Panc1 (cell line): ENCODE results near the gene DCC. TPM values are rescaled to one million over a fixed set of nuclear protein-coding genes. Genes with fewer than 3 reads are reported as not detected.
"Not testable (repeated sequence)": the region's sequence is repeated elsewhere in the genome, so short reads cannot be mapped to it uniquely, and the experiment has no call there.

Source experiments
- ATAC-seq: fragments of 200-7000 bp; cut with Tn5 transposase; 2 replicates; pipeline ENCODE4 v1.9.1; 2020; ENCODE audit warnings: mild to moderate bottlenecking, moderate library complexity
- BruUV-seq: library from RNA; stranded (reverse); fragments of 400-500 nt; replicated peaks from 2 replicates; lab custom pipeline; 2021; lab: Mats Ljungman, UMichigan
- CTCF ChIA-PET: fragments of 300-600 bp; sonication (Branson Sonifier 250); formaldehyde crosslinking; loops from one replicate; lab custom pipeline; 2022; ENCODE audit warnings: antibody characterized with exemption; lab: Charles Lee
- POLR2A ChIA-PET: fragments of 300-600 bp; sonication (Branson Sonifier 250); formaldehyde crosslinking; loops from one replicate; lab custom pipeline; 2022; ENCODE audit warnings: antibody characterized with exemption; lab: Charles Lee
- DNase-seq: peaks from one replicate; pipeline ENCODE4 v3.0.0-alpha.2; 2010; ENCODE audit warnings: low read depth, low spot score
- H3K27ac ChIP-seq: 2 replicates; pipeline ENCODE4 v1.5.1; 2011; ENCODE audit warnings: mild to moderate bottlenecking, low read length, inconsistent platforms
- H3K27me3 ChIP-seq: fragments of 200-500 bp; sonication (Bioruptor generic); 2 replicates; pipeline ENCODE4 v1.6.0; 2014; ENCODE audit warnings: low read length, inconsistent platforms; ENCODE audit not compliant: control insufficient read depth, insufficient read depth
- H3K36me3 ChIP-seq: fragments of 200-500 bp; sonication (Bioruptor generic); 2 replicates; pipeline ENCODE4 v1.5.1; 2014; ENCODE audit warnings: inconsistent platforms, mild to moderate bottlenecking, low read length, moderate library complexity; ENCODE audit not compliant: control insufficient read depth, insufficient read depth
- H3K4me1 ChIP-seq: 2 replicates; pipeline ENCODE4 v1.5.1; 2011; ENCODE audit warnings: inconsistent platforms, mild to moderate bottlenecking, low read length, moderate library complexity; ENCODE audit not compliant: control insufficient read depth, insufficient read depth
- H3K4me3 ChIP-seq, 2 experiments: 2 replicates each; pipeline ENCODE4 v1.5.1; 2011 to 2012; ENCODE audit warnings: low read depth in 2 of 2, low read length in 2 of 2, mild to moderate bottlenecking in 2 of 2, inconsistent platforms in 1 of 2, moderate library complexity in 1 of 2
- H3K9me3 ChIP-seq: fragments of 200-500 bp; sonication (Bioruptor generic); 2 replicates; pipeline ENCODE4 v1.5.1; 2014; ENCODE audit warnings: low read depth, mild to moderate bottlenecking, inconsistent platforms, low read length, moderate library complexity; ENCODE audit not compliant: control insufficient read depth, insufficient read depth
- POLR2AphosphoS5 ChIP-seq: IDR thresholded peaks from 2 replicates; pipeline ENCODE4 v1.6.1; 2012; ENCODE audit warnings: mild to moderate bottlenecking, low read depth, low read length, moderate library complexity
- SIN3A ChIP-seq: IDR thresholded peaks from 2 replicates; pipeline ENCODE4 v1.6.1; 2012; ENCODE audit warnings: low read depth, mild to moderate bottlenecking, low read length, moderate library complexity, borderline replicate concordance; ENCODE audit not compliant: insufficient read depth
- TCF7L2 ChIP-seq: IDR thresholded peaks from 2 replicates; pipeline ENCODE4 v1.6.1; 2011; ENCODE audit warnings: mild to moderate bottlenecking, low read depth, low read length, inconsistent platforms
- in situ Hi-C: cut with HindIII; loops from 2 replicates; pipeline ENCODE4 v1.10.0; 2016; ENCODE audit warnings: low sequenced_read_pairs, low pct_unique_long_range_greater_than_20kb
- intact Hi-C: fragments of 100-400 bp; cut with micrococcal nuclease; formaldehyde crosslinking; loops from one replicate; pipeline ENCODE4 v1.10.0; 2022; ENCODE audit not compliant: unreplicated experiment
- total RNA-seq: library from RNA; stranded (reverse); gene quantifications from one replicate; pipeline ENCODE4 v1.2.1, GENCODE V29; 2021; ENCODE audit not compliant: unreplicated experiment
- TF ChIP-seq, protein P1 (sequence below): fragments of 450-650 bp; IDR thresholded peaks from 2 replicates; pipeline ENCODE4 v1.5.1; 2017; ENCODE audit warnings: mild to moderate bottlenecking
- TF ChIP-seq, protein P2 (sequence below), 2 experiments: IDR thresholded peaks; 2 replicates each; pipeline ENCODE4 v1.6.1; 2011 to 2012; ENCODE audit warnings: low read depth in 2 of 2, control low read depth in 1 of 2, low read length in 1 of 2, mild to moderate bottlenecking in 1 of 2, moderate library complexity in 1 of 2; ENCODE audit not compliant: insufficient read depth in 1 of 2

Gene DCC
- total RNA-seq, 1 experiment from 2014 or later = not detected

DNA sequence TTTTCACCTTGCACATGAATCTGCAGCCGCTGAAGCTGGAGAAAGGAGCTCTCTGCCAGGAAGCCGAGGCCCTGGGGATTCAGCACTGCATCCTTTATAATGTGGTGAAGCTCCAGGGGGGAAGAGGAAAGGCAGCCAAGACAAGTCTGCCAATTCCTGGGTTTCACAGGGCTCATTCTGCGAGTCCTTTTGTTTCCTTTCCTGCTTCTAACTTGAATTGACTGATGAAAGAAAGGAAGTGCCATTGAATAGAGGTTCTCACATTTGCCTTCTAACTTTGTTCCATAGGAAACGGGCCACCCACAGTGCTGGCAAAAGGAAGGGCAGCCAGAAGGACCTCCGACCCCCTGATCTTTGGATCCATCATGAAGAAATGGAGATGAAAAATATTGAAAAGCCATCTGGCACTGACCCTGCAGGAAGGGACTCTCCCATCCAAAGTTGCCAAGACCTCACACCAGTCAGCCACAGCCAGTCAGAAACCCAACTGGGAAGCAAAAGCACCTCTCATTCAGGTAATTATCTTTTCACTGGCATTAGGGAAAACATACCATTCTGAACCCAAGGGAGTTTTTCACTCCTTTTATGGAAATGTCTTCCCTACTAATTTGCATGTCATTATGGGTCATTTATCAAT is 1119.1 kb downstream of the DCC start:
- no peak overlapping the region for H3K4me3 ChIP-seq
- no peaks in the 10 kb centered on the region for H3K36me3 ChIP-seq
- intact Hi-C loops = no loop called here
- TF ChIP-seq TCF7L2 (no peak), SIN3A (no peak), POLR2AphosphoS5 (no peak)
- TF ChIP-seq, protein P1, sequence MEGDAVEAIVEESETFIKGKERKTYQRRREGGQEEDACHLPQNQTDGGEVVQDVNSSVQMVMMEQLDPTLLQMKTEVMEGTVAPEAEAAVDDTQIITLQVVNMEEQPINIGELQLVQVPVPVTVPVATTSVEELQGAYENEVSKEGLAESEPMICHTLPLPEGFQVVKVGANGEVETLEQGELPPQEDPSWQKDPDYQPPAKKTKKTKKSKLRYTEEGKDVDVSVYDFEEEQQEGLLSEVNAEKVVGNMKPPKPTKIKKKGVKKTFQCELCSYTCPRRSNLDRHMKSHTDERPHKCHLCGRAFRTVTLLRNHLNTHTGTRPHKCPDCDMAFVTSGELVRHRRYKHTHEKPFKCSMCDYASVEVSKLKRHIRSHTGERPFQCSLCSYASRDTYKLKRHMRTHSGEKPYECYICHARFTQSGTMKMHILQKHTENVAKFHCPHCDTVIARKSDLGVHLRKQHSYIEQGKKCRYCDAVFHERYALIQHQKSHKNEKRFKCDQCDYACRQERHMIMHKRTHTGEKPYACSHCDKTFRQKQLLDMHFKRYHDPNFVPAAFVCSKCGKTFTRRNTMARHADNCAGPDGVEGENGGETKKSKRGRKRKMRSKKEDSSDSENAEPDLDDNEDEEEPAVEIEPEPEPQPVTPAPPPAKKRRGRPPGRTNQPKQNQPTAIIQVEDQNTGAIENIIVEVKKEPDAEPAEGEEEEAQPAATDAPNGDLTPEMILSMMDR = no peak
- TF ChIP-seq, protein P2, sequence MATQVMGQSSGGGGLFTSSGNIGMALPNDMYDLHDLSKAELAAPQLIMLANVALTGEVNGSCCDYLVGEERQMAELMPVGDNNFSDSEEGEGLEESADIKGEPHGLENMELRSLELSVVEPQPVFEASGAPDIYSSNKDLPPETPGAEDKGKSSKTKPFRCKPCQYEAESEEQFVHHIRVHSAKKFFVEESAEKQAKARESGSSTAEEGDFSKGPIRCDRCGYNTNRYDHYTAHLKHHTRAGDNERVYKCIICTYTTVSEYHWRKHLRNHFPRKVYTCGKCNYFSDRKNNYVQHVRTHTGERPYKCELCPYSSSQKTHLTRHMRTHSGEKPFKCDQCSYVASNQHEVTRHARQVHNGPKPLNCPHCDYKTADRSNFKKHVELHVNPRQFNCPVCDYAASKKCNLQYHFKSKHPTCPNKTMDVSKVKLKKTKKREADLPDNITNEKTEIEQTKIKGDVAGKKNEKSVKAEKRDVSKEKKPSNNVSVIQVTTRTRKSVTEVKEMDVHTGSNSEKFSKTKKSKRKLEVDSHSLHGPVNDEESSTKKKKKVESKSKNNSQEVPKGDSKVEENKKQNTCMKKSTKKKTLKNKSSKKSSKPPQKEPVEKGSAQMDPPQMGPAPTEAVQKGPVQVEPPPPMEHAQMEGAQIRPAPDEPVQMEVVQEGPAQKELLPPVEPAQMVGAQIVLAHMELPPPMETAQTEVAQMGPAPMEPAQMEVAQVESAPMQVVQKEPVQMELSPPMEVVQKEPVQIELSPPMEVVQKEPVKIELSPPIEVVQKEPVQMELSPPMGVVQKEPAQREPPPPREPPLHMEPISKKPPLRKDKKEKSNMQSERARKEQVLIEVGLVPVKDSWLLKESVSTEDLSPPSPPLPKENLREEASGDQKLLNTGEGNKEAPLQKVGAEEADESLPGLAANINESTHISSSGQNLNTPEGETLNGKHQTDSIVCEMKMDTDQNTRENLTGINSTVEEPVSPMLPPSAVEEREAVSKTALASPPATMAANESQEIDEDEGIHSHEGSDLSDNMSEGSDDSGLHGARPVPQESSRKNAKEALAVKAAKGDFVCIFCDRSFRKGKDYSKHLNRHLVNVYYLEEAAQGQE (IDR thresholded peaks at IDR 0.05; ENCODE audit: insufficient read depth in 1 of 2, low read depth in 2 of 2, low read length in 1 of 2) = no peak
- H3K9me3 ChIP-seq = no peaks in the 10 kb centered on the region
- in situ Hi-C loops = no loop called here
- no peak overlapping the region for H3K27ac ChIP-seq
- H3K27me3 ChIP-seq = no peaks in the 10 kb centered on the region
- DNase-seq (no peak), ATAC-seq (no peak)
- BruUV-seq = no TSS peak
- ChIA-PET POLR2A (no interaction called here), CTCF (no interaction called here)
- H3K4me1 ChIP-seq = no peaks in the 10 kb centered on the region

DNA sequence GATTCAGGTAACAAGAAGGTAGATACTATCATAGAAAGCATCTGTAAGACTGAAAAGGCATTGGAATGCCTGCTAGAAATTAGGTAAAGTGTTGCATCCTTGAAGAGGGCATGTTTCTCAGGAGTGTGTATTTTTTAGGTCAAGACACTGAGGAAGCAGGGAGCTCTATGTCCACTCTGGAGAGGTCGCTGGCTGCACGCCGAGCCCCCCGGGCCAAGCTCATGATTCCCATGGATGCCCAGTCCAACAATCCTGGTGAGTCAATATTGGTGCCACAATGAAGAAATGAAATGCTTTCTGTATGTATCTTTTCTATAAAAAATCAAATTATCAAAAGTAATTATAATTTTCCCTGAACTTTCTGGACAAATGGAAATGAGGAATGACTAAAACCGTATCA is 1127.8 kb downstream of the DCC start:
- BruUV-seq = no TSS peak
- ChIA-PET CTCF (no interaction called here), POLR2A (no interaction called here)
- ATAC-seq (no peak), DNase-seq (no peak)
- H3K36me3 ChIP-seq = no peaks in the 10 kb centered on the region
- no peak overlapping the region for H3K27ac ChIP-seq
- TF ChIP-seq, protein P2 (IDR thresholded peaks at IDR 0.05; ENCODE audit: insufficient read depth in 1 of 2, low read depth in 2 of 2, low read length in 1 of 2) = no peak
- TF ChIP-seq TCF7L2 (no peak), SIN3A (no peak), POLR2AphosphoS5 (no peak)
- TF ChIP-seq, protein P1 = no peak
- H3K4me1 ChIP-seq = no peaks in the 10 kb centered on the region
- intact Hi-C loops (no loop called here), in situ Hi-C loops (no loop called here)
- no peaks in the 10 kb centered on the region for H3K27me3 ChIP-seq
- no peak overlapping the region for H3K4me3 ChIP-seq
- H3K9me3 ChIP-seq = no peaks in the 10 kb centered on the region

DNA sequence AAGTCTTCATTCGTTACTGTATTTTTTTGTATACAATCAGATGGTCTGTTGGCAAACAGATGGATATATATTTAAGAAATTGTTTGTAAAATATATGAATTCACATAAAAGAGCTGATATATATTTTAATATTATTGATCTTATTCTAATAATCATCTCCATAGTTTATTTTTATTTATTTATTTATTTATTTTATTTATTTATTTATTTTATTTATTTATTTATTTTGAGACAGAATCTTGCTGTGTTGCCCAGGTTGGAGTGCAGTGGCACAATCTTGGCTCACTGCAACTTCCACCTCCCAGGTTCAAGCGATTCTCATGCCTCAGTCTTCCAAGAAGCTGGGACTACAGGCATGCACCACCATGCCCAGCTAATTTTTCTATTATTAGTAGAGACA is 1128.2 kb downstream of the DCC start:
- in situ Hi-C loops, ATAC-seq, intact Hi-C loops, BruUV-seq, H3K4me3 ChIP-seq, H3K27me3 ChIP-seq, H3K9me3 ChIP-seq, H3K27ac ChIP-seq, CTCF ChIA-PET, H3K4me1 ChIP-seq, H3K36me3 ChIP-seq, POLR2A ChIA-PET, DNase-seq: not testable (repeated sequence)
